Activated CD4-positive, alpha-beta T cell treated with anti-CD3 and anti-CD28 coated beads, Interleukin-2, amount 10 ng/mL, durations not matched to agents 7 days and 5 days (primary cell): ENCODE results near the gene MDH1. TPM values are rescaled to one million over a fixed set of nuclear protein-coding genes. Genes with fewer than 3 reads are reported as not detected.

Experiments
- CTCF ChIA-PET: fragments of 350-600 bp; sonication (Branson Sonifier 250); formaldehyde crosslinking; loops from one replicate; lab custom pipeline; 2021; ENCODE audit warnings: antibody characterized with exemption; lab: Charles Lee
- POLR2A ChIA-PET: fragments of 350-600 bp; sonication (Branson Sonifier 250); formaldehyde crosslinking; loops from one replicate; lab custom pipeline; 2021; ENCODE audit warnings: antibody characterized with exemption; lab: Charles Lee
- DNase-seq: peaks from one replicate; pipeline ENCODE4 v3.0.0-alpha.2; 2020
- H3K27ac Mint-ChIP-seq: one replicate; pipeline ENCODE4 v1.8.0; 2021; ENCODE audit warnings: mild to moderate bottlenecking, moderate library complexity, mixed read lengths
- H3K27me3 Mint-ChIP-seq: one replicate; pipeline ENCODE4 v1.8.0; 2021; ENCODE audit warnings: mixed read lengths
- H3K36me3 Mint-ChIP-seq: one replicate; pipeline ENCODE4 v1.8.0; 2021; ENCODE audit warnings: low read depth, mixed read lengths
- H3K4me1 Mint-ChIP-seq: one replicate; pipeline ENCODE4 v1.8.0; 2021; ENCODE audit warnings: mixed read lengths
- H3K4me3 Mint-ChIP-seq: one replicate; pipeline ENCODE4 v1.8.0; 2021; ENCODE audit warnings: mild to moderate bottlenecking, moderate library complexity, mixed read lengths
- H3K9me3 Mint-ChIP-seq: one replicate; pipeline ENCODE4 v1.8.0; 2021; ENCODE audit warnings: mixed read lengths
- total RNA-seq, 2 experiments: library from RNA; stranded (reverse); gene quantifications; one replicate each; pipeline ENCODE4 v1.2.3, GENCODE V29; 2021

Gene MDH1
- total RNA-seq, 2 experiments from 2014 or later, result 164 to 176 TPM

GRCh38 chr2:63651861-63652651 lies 63.3 kb downstream of the MDH1 start:
- no peaks in the 10 kb centered on the region for H3K36me3 Mint-ChIP-seq
- CTCF ChIA-PET, result interaction anchor here (0.6 kb wide), 1 partner anchor 1628 kb away, joined by 4 read pairs; no protein-coding TSS in a partner anchor
- no peak overlapping the region for H3K27ac Mint-ChIP-seq

GRCh38 chr2:63652652-63652985 lies 63.9 kb downstream of the MDH1 start:
- ChIA-PET POLR2A (no interaction called here), CTCF (no interaction called here)
- Mint-ChIP-seq H3K9me3 (no peaks in the 10 kb centered on the region), H3K27me3 (peaks cover 5% of the 10 kb centered on the region), H3K4me1 (no peaks in the 10 kb centered on the region), H3K36me3 (no peaks in the 10 kb centered on the region), H3K27ac (no peak overlapping the region), H3K4me3 (no peak overlapping the region)
- no peak for DNase-seq

More at GRCh38 chr2:63651861-63652651, 63.3 kb downstream of the MDH1 start:
- Mint-ChIP-seq H3K4me3 (no peak overlapping the region), H3K27me3 (peaks cover 5% of the 10 kb centered on the region), H3K9me3 (no peaks in the 10 kb centered on the region), H3K4me1 (no peaks in the 10 kb centered on the region)
- DNase-seq, result no peak
- POLR2A ChIA-PET, result no interaction called here

- no peak overlapping the region for H3K27ac Mint-ChIP-seq
- no peak overlapping the region for H3K4me3 Mint-ChIP-seq
- DNase-seq, result no peak
- POLR2A ChIA-PET, result no interaction called here
- CTCF ChIA-PET, result interaction anchor here (1.0 kb wide), 1 partner anchor 143 kb away, joined by 3 read pairs; no protein-coding TSS in a partner anchor
- peaks cover 5% of the 10 kb centered on the region for H3K27me3 Mint-ChIP-seq
- no peaks in the 10 kb centered on the region for H3K9me3 Mint-ChIP-seq
- H3K36me3 Mint-ChIP-seq, result no peaks in the 10 kb centered on the region
- no peaks in the 10 kb centered on the region for H3K4me1 Mint-ChIP-seq
These were observed 66.2 kb downstream of the MDH1 start for GRCh38 chr2:63654959-63655358.

Other genes with a start within 250 kb of the MDH1 start
- gene WDPCP, start 486 bp upstream of the MDH1 start, total RNA-seq, result 1 to 10 TPM; 6.3 to 7.7 TPM